Kidney glomerular epithelial cell (primary cell): ENCODE results near the gene PDCD1.

ENCODE experiments used
- DNase-seq: peaks from one replicate; lab custom pipeline; 2025; lab: John Stamatoyannopoulos, UW

Gene PDCD1

DNA sequence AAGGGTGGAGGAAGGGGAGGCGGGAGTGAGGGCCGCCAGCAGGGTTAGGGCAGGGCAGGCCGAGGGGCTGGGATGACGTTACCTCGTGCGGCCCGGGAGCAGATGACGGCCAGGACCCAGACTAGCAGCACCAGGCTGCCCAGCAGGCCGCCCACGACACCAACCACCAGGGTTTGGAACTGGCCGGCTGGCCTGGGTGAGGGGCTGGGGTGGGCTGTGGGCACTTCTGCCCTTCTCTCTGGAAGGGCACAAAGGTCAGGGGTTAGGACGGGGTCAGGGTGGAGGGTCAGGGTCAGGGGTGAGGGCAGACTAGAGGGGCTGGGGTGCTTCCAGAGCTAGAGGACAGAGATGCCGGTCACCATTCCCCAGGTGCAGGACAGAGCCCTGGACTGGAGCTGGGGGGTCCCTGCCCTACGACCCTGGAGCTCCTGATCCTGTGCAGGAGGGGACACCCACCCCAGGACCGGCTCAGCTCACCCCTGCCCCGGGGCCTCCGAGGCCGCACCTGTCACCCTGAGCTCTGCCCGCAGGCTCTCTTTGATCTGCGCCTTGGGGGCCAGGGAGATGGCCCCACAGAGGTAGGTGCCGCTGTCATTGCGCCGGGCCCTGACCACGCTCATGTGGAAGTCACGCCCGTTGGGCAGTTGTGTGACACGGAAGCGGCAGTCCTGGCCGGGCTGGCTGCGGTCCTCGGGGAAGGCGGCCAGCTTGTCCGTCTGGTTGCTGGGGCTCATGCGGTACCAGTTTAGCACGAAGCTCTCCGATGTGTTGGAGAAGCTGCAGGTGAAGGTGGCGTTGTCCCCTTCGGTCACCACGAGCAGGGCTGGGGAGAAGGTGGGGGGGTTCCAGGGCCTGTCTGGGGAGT, 6.3 kb downstream of the PDCD1 start:
- DNase-seq: no peak

DNA sequence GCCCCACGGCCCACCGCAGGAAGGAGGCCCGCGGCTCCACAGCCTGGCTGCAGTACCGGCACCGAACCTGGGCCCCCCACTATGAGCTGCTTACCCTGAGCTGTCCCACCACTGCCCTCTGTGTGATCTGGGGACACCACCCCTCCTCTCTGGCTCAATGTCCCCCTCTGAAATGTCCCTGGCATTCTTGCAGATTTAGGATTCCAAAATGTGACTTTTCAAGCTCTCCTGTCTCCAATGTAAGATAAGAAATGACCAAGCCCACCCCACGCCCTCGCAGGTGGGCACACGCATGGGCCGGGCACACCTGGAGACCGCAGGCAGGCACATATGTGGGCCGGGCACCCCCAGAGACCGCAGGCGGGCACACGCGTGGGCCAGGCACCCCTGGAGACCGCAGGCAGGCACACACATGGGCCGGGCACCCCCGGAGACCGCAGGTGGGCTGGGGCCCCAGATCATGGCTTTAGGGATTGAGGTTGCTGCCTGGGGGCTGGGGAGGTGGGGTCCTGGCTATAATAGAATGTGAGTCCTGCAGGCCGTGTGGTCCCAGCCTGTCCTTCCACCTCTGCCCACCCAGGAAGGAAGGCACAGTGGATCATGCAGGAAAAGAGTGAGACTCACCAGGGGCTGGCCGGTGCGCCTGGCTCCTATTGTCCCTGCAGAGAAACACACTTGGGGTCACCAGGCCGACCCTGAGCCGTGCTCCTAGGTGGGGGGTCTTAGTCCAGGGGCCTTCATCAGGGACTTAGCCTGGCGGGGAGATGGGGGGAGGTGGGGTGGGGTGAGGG, 7.2 kb downstream of the PDCD1 start:
- DNase-seq: no peak

DNA sequence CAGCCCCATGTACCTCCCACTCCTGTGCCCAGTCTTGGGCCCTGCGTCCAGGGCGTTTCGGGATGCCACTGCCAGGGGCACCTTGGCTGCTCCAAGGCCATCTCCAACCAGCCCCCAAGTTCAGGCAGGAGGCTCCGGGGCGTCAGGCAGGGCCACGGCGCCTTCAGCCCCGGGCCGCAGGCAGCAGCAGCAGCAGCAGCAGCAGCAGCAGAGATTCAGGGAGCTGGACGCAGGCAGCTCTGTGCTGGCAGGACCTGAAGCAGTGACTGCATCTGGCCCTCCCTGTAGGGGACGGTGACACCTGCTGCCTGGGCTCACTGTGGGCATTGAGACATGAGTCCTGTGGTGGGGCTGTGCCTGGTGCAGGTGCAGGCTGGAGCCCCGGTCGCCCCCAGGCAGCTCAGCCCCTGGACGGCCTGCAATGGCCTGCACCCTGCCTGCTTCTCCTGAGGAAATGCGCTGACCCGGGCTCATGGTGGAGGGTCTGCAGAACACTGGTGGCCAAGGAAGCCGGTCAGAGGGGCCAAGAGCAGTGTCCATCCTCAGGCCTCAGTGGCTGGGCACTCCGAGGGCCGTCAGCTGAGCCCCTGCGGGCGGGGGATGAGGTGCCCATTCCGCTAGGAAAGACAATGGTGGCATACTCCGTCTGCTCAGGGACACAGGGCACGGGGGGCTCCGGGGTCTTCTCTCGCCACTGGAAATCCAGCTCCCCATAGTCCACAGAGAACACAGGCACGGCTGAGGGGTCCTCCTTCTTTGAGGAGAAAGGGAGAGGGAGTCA, 8.0 kb downstream of the PDCD1 start:
- no peak for DNase-seq

DNA sequence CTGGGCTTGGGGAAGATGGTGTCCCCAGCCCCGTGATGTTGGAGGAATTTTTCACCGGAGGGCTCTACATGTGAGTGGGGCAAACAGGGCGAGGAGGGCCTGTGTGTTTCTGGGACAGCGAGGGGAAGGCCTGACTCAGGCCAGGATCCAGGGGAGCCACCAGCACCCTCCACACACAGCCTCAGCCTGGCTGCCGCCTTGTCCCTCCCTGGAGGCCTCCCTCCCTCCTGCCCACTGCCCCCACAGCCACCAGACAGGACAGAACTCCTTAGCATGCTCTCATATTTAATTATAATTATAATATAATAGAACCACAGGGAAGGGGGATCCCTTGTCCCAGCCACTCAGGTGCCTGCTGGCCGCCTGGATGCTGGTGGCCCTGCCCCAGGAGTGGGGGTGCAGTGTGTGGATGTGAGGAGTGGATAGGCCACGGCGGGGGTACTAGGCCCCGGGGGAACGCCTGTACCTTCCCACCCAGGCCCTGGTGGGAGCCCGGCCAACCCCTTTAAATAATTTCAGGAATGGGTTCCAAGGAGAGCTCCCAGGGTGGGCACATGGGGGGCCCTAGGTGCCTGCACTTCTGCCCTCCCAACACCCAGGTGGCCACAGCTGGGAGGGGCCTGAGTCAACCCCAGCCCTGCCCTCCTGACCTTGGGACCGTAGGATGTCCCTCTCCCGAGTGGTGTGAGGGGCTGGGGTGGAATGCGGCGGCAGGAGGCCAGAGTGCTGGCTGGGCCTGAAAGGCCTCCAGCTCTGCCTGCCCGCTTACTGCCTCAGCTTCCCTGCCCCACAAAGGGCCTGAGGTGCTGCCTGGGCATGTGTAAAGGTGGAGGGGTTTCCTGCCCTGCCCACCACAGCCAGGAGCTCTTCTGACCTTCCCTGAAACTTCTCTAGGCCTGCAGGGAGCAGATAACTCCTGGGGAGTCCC, 8.8 kb downstream of the PDCD1 start:
- no peak for DNase-seq

DNA sequence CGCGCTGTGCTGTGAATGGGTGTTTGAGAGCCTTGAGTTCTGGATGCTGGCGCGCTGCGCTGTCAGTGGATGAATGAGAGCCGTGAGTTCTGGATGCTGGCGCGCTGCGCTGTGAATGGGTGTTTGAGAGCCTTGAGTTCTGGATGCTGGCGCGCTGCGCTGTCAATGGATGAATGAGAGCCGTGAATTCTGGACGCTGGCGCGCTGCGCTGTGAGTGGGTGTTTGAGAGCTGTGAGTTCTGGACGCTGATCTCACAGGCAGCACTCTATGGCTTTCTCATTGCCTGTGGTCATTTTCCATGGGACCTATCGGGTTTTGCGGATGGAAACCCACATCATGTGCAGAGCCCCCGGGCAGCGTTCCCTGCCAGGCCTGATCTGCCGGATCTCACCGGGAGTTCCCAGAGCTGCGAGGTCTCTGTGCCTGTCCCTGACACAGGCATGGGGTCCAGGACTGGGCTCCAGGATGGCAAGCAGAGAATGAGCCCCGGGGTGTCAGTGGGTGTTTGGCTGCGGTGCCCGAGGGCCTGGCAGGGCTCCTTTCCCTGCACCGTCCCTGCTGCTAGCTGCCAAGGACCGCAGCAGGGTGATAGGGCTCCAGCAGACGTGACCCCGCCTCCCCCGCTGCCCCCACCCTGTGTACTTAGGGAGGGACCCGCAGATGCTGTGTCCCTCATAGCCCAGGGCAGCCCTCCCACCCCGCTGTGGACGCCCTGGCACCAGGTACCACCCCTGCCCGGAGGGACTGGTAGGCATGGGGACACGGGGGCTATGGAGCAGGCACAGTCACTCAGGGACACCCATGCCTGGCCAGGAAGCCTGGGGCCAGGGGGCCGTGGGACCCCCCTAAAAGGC, 9.7 kb downstream of the PDCD1 start:
- no peak for DNase-seq

DNA sequence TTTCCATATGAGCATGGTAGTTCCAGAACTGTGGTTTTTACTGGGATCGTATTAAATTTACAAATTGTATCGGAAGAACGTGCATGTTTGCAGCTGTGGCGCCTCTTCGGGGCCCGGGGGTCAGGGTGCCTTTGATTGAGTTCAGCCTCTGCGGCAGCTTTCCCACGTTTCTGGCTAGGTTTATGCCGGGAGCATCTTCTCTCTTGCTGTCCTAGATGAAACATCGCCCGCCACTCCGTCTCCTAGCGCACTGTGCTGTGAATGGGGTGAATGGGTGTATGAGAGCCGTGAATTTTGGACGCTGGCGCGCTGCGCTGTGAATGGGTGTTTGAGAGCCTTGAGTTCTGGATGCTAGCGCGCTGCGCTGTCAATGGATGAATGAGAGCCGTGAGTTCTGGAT, 12.3 kb downstream of the PDCD1 start:
- no peak for DNase-seq

DNA sequence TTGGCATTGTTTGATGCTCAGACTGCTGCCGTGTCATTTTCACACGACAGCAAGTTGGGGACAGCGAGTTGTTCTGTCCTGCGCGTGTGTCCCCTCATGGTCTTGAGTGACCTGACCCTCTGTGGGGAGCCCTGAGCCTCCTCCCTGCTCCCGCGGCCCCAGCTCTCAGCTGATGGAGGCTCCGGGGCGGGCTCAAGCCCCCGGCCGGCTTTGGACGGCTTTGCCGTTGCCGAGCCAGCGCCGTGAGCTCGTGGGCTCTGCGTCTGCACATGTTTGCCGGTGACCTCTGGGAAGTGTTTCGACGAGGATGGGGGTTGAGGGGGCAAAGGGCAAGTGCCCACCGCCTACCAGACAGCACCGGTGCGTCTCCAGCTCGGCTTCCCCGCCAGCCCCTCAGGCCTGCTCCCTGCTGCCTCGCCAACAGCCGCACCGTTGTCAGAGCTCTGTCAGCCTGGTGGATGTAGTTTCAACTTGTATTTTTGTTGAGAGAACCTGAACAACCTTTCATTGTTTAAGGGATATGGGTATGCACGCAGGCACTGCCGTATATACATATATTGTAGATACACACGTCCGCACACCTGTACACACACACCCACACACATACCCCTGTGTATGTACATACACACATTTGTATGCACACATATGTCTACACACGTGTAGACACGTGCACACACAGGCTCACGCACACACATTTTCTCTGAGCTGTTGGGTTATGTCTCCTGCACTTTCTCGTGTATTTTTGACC, 13.7 kb downstream of the PDCD1 start:
- DNase-seq: no peak

DNA sequence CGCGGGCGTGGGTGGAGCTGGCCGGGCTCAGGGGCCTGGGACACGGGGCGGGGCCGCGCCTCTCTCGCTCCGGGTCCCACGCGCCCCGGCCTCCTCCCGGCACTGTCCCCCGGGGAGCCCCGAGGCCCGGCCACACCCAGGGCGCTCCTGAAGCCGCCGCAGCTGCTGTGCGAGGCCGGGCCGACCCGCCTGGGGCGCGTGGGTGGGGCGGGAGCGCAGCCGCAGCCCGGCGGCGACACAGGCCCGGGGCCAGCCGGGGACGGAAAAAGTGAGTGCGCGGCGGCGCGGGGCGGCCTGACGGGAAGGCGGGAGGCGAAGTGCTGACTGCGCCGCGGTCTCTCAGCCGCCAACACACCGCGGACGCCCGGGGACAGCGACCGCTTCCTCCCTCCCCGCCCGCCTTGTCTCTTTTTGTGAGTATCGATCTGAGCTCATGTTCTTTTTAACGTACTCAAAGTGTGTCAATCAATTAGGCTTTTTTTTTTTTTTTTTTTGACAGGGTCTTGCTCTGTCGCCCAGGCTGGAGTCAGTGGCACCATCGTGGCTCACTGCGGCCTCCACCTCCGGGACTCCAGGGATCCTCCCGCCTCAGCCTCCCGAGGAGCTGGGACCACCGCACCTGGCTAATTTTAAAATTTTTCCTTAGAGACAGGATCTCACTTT, 14.5 kb downstream of the PDCD1 start:
- DNase-seq: no peak

DNA sequence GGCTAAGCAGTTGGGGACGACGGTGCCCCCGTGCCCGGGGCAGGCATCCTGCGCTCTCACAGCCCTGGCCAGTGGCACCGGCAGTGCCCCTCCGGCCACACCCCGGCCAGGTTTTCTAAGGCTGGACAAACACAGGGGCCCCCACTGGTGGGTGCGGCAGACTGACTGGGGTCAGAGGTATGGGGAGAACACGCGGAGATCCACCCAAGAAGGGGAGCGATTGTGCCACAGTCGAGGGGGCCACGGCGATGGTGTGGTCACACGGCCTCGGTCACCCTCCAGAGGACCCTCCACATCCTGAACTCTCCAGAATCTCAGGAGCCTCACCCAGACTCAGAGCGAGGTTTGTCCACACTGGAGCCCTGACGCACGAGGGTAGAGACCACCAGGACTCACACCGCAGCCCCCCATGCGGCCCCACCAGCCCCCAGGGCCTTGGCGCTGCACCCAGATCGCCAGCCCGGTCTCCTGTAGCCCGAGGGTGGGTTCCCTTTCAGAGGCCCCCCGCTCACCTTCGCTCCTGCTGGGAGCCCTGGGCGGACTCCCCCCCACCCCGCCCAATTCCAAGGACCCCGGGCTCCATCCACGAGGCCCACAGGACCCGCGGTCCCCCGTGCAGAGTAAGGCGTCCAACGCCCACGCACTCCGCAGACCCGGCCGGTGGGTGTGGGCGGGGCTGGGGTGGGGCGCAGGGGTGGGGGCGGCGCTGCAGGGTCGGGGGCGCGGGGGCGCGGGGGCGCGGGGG, 15.2 kb downstream of the PDCD1 start:
- no peak for DNase-seq

DNA sequence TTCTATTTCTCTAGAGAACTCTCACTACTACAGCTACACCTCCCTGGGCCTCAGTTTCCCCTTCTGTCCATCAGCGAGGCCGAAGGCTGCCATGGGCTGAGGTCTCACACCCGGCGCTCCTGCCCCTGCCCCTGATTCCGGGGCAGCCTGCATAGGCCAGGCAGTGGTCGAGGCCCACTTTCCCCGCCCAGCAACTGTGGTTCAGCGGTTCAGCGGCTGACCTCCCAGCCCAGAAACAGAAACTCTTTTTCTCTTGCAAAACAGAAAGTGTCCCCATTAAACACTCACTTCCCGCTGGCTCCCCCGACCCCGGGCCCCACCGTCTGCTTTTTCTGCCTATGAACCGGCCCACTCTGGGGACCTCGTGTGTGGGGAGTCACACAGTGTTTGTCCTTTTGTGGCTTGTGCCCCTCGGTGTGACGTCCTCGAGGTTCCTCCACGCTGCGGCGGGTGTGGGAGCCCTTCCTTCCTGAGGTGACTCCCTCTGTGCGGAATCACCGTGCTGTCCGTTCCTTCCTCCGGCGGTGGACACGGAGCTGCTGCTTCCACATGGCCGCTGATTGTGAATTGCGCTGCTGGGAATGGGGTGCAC, 16.0 kb downstream of the PDCD1 start:
- DNase-seq: no peak

DNA sequence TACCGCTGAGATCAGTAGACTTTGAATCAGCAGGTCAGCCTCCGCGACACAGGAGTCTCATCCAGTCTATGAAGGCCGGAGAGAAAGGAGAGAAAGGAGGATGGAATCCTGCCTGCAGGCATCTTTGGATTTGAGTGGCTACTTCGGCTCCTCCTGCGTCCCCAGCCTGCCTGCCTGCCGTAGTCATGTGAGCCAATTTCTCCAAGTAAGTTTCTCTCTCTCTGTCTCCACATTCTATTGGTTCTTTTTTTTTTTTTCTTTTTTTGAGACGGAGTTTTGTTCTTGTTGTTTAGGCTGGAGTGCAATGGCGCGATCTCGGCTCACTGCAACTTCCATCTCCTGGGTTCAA, 16.7 kb downstream of the PDCD1 start:
- no peak for DNase-seq

DNA sequence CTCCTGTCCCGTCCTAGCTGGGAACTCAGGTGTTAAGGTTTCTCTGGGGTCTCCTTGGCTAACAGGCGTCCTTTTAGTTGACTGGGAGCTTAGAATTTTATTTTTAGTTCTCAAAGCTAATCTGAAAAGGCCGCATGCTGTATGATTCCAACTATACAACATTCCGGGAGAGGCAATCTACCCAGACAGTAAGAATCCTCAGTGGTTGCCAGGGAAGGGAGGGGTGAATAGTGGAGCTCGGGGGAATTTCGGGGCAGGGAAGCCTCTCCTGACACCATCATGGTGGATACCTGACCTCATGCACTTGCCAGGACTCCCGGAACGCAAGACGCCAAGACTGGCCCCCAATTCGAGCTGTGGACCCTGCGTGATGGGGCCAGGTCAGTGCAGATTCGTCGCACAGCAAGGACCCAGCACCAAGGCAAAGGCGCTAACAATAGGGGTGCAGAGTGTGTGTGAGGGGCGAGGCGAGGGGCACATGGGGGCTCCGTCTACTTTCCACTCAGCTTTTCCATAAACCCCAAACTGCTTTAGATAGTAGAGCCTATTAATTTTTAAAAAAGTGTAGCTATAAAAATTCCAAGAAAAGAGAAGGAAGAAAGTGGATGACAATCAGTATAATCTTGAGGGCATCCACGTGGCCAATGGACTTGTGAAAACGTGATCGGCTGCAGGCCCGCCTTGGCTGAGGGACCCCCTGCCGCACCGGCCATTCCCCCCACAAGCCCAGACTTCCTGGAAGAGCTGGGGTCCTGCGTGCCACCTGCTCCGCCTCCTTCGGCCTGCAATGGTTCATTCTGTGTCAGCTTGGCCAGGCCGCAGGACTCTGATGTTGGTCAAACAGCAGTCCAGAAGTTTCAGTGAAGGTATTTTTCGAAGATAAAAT, 17.3 kb downstream of the PDCD1 start:
- no peak for DNase-seq

DNA sequence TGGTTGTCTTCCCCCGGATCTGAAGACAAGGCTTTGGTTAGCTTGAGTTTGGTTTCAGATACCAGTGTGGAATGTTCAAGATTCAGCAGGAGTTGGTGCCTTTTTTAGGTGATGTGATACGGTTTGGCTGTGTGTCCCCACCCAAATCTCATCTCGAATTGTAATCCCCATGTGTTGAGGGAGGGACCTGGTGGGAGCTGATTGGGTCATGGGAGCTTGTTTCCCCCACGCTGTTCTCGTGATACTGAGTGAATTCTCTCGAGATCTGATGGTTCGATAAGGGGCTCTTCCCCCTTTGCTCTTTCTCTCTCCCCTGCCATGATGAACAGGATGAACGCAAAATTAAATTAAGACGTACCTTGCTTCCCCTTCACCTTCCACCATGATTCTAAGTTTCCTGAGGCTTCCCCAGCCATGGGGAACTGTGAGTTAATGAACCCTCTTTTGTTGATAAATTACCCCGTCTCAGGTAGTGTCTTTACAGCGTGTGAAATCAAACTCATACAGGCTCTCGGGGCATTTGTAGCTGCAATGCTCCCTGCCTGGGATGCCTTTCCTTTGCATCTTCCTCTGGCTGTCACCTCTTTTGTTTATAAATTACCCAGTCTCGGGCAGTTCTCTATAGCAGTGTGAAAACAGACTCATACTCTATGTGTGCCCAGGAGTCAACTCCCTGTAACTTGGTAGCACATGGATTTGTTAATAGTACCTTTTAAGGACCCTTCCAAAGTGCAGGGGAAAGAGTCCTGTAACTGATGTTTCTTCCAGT, 21.3 kb downstream of the PDCD1 start:
- no peak for DNase-seq

DNA sequence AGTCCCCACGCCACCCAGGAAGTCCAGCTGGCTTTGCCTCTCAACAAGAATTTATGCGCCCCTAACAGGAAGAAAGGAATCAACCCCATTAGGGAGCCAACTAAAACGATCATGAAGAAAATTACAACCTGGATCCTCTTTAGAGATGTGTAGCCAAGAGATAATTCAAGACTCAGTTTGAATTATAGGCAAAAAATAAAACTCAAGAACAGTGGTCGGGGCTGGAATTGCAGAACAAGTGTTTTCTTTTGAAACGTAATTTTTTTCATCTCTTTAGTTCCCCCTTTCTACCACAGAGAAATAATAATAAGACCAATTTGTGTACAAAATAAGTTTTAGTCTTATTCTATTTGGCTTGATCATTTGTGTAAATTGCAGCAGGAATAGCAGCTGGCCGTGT, 22.4 kb downstream of the PDCD1 start:
- DNase-seq: no peak

DNA sequence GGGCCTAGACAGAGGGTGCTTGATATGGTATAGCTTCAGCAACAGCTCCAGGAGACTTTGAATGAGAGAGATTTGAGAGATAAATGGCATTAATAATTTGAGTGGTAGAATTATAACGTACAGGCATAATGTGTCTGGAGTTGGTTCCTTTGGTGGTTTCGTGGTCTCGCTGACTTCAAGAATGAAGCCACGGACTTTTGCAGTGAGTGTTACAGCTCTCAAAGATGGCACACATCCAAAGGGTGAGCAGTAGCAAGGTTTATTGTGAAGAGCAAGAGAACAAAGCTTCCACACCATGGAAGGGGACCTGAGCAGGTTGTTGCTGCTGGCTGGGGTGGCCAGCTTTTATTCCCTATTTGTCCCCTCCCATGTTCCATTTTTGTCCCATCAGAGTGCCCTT, 23.1 kb downstream of the PDCD1 start:
- DNase-seq: no peak

DNA sequence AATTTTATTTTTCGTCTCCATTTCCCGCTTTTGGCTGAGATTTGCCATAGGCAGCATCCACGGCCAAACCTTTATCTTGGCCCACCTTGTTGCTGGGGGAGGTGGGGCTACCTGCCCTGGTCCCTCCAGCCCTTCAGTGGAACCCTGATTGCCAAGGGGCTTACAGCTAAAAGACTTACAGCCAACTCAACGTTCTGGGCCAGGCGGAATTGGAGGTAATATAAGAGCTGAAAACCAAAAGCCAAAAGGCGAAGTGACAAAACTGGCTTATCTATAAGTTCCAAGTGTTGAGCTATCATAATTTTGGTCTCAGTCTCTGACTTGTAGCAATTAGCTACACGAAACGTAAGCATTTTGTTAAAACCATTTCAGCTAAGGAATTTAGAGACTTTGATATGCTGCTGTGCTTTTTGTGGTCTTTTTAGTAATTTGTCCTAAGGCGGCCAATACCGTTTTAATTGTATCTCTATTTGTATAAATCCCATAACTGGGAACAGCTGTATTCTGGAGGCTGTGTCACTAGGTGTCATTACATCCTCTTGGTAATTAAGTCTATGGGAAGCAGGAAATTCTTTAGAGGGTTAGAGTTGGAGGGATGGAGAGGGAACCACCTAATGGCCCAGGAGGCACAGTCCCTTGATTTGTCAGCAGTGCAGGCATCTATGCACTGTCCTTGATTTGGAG, 24.0 kb downstream of the PDCD1 start:
- no peak for DNase-seq
